Measurements from ENCODE around the gene IGSF9. TPM values are rescaled to one million over a fixed set of nuclear protein-coding genes. Genes with fewer than 3 reads are reported as not detected.

Gene IGSF9
- total RNA-seq, 1 donor from 2014 or later: 36.4 TPM

DNA sequence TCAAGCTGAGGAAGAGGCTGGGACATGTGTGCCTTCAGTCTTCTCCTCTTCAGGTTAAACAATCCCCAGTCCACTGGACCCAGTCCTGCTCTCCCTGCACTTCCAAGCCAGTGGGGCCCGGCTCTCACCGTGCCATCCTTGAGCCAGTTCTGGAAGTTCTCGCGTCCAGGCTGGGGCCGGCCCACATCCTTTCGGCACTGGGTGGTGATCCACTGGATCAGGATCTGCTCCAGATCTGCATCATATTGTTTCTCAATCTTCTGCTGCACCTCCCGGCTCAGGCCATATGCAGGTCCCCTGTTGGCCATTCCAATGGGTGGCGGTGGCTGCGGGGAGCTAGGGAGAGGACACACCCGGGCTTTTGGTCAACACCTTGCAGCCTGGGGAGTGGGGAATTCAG lies 25.2 kb downstream of the IGSF9 start:
- Mint-ChIP-seq H3K36me3 (peaks cover 11% of the 10 kb centered on the region), H3K4me1 (ENCODE audit: unreplicated experiment) (peaks cover 51% of the 10 kb centered on the region), H3K4me3 (no peak overlapping the region), H3K9me3 (no peaks in the 10 kb centered on the region), H3K27ac (no peak overlapping the region), H3K27me3 (no peaks in the 10 kb centered on the region)
- DNase-seq (ENCODE audit: extremely low spot score, unreplicated experiment): no peak
- TF ChIP-seq, protein P1, sequence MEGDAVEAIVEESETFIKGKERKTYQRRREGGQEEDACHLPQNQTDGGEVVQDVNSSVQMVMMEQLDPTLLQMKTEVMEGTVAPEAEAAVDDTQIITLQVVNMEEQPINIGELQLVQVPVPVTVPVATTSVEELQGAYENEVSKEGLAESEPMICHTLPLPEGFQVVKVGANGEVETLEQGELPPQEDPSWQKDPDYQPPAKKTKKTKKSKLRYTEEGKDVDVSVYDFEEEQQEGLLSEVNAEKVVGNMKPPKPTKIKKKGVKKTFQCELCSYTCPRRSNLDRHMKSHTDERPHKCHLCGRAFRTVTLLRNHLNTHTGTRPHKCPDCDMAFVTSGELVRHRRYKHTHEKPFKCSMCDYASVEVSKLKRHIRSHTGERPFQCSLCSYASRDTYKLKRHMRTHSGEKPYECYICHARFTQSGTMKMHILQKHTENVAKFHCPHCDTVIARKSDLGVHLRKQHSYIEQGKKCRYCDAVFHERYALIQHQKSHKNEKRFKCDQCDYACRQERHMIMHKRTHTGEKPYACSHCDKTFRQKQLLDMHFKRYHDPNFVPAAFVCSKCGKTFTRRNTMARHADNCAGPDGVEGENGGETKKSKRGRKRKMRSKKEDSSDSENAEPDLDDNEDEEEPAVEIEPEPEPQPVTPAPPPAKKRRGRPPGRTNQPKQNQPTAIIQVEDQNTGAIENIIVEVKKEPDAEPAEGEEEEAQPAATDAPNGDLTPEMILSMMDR (conservative IDR thresholded peaks at IDR 0.05): no peak

DNA sequence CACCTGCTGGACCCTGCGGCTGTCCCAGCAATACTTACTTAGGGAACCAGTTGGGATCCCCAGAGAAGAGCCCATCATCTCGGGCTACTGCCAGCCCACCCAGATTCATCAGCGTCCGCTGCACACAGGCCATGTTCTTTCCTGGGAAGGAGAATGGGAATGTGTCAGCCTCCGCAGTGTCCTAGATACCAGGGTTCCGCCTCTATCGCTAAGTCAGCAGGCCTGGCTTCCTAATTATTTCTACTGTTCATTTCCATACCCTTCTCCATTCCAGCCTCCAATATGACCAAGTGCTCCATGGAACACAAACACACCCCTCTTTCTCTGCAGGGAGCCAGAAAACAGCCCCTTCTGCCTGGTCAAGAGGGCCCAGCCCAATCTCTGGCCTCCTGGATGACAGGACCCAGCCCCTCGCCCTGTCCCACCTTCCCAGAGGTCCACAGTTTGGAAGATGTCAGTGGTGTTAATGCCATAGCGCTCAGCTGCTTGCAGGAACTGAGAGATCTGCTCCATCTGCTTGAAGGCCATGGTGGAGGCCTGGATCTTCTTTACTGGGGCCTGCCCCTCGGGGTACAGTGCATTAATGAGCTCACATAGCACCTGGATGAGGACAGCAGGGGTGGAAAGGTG lies 26.1 kb downstream of the IGSF9 start:
- no peak overlapping the region for H3K4me3 Mint-ChIP-seq
- no peak overlapping the region for H3K27ac Mint-ChIP-seq
- TF ChIP-seq, protein P1 (conservative IDR thresholded peaks at IDR 0.05): no peak
- no peaks in the 10 kb centered on the region for H3K9me3 Mint-ChIP-seq
- peaks cover 11% of the 10 kb centered on the region for H3K36me3 Mint-ChIP-seq
- no peak for DNase-seq (ENCODE audit: extremely low spot score, unreplicated experiment)
- H3K4me1 Mint-ChIP-seq (ENCODE audit: unreplicated experiment): peaks cover 56% of the 10 kb centered on the region
- no peaks in the 10 kb centered on the region for H3K27me3 Mint-ChIP-seq

DNA sequence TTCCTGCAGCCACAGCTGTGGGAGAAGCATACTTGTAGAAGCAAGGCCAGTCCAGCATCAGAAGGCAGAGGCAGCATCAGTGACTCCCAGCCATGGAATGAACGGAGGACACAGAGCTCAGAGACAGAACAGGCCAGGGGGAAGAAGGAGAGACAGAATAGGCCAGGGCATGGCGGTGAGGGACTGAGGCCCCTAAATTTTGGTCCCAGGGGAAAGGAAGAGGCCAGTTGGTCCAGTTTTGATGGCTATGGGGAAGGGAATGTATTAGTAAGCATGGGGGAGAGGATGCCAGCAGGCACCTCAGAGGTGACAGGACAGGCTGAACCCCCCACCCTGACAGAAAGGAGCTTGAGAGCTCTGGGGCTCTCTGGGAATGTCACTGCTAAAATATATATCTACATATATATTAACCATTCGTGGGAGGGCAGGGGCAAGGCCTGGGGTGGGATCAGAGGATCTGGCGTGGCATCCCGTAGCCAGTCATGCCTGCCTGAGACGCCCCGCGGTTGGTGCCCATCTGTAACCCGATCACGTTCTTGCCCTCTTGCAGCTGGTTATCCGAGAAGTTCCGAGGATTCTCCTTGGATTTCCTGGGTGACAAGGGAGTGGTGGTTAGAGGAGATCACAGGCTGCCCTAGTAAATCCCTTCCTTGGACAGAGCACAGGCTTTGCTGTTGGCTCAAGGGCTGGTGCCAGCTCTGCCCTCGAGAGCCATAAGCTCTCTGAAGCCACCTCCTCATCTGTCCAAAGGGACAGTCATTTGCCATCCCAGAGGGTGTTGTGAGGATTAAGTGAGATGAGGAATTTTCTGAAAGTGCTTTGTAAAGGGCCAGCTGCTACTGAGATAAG lies 26.8 kb downstream of the IGSF9 start:
- DNase-seq (ENCODE audit: extremely low spot score, unreplicated experiment): no peak
- Mint-ChIP-seq H3K4me3 (no peak overlapping the region), H3K9me3 (no peaks in the 10 kb centered on the region), H3K4me1 (ENCODE audit: unreplicated experiment) (peaks cover 57% of the 10 kb centered on the region), H3K27me3 (no peaks in the 10 kb centered on the region), H3K27ac (peak overlapping the region; percentile 6), H3K36me3 (peaks cover 11% of the 10 kb centered on the region)
- TF ChIP-seq, protein P1 (conservative IDR thresholded peaks at IDR 0.05): no peak

DNA sequence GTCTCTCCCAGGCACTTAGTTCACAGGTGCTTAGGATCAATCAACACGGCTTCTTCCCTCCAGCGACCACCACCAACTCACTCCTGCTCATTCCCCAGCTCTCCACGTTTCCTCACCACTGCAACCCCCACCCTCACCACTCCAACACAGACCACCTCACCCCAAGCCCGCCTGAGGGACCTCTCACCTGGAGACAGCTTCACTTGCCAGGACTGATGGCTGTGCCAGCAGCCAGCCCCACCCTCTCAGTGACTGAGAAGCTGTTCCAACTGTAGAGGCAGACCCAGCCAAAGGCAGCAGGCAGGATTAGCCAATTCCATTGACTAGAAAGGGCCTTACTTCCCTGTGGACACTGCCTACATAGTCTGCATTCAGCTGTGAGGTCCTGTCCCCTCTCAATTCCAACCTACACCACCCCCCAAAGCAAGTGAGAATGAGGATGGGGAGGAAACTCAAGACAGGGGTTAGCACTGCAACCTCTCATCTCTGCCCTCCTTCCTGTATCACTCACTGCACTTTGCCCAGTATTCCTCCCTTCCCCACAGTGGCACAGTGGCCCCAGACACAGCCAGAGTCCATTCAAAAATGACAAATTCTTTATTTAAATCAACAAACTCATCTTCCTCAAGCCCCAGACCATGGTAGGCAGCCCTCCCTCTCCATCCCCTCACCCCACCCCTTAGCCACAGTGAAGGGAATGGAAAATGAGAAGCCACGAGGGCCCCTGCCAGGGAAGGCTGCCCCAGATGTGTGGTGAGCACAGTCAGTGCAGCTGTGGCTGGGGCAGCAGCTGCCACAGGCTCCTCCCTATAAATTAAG lies 27.7 kb downstream of the IGSF9 start:
- peak overlapping the region; percentile 21 for H3K27ac Mint-ChIP-seq
- peaks cover 11% of the 10 kb centered on the region for H3K36me3 Mint-ChIP-seq
- H3K4me3 Mint-ChIP-seq: no peak overlapping the region
- no peaks in the 10 kb centered on the region for H3K27me3 Mint-ChIP-seq
- peaks cover 3% of the 10 kb centered on the region for H3K9me3 Mint-ChIP-seq
- TF ChIP-seq, protein P1 (conservative IDR thresholded peaks at IDR 0.05): no peak
- H3K4me1 Mint-ChIP-seq (ENCODE audit: unreplicated experiment): peaks cover 57% of the 10 kb centered on the region
- DNase-seq (ENCODE audit: extremely low spot score, unreplicated experiment): no peak

DNA sequence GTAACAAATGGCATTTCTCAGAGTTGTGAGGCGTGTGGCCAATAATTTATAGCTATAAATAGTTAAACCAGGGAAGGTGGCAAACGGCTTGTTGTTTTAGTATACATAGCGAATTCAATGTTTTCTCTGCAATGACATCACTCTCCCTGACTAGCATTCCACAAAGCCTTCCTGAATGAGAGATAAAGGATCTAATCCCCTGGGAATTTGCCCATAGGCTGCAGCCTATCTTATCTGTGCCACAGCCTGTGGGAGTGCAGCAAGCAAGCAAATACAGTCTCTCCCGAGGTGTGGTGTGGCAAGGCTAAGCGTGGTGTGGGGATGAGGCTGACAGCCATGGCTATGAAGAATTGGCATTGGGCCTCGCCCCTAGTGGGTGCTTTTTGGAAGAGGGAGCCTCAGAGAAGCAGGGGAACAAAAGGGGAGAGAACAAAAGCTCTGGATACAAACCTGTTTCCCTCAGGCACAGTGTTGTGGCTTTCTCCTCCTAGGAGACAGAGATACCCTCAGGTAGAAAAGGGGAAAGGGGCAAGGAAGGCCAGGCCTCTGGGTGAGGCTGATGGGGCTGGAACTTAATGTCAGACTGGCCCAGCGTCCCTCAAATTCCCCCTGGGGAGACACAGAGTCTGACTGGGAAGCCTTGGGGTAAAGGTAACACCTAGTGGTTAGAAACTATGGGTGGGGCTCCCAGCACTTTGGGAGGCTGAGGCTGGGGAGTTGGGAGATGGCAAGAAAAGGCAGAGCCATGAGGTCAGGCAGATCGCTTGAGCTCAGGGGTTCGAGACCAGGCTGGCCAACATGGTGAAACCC lies 29.0 kb downstream of the IGSF9 start:
- no peak for DNase-seq (ENCODE audit: extremely low spot score, unreplicated experiment)
- peak overlapping the region; percentile 85 for H3K27ac Mint-ChIP-seq
- H3K9me3 Mint-ChIP-seq: peaks cover 3% of the 10 kb centered on the region
- H3K36me3 Mint-ChIP-seq: peaks cover 11% of the 10 kb centered on the region
- no peaks in the 10 kb centered on the region for H3K27me3 Mint-ChIP-seq
- H3K4me1 Mint-ChIP-seq (ENCODE audit: unreplicated experiment): peaks cover 55% of the 10 kb centered on the region
- no peak overlapping the region for H3K4me3 Mint-ChIP-seq
- TF ChIP-seq, protein P1 (conservative IDR thresholded peaks at IDR 0.05): no peak
